Kidney (tissue), 14 donors: ENCODE data around the gene PEX14. TPM values are rescaled to one million over a fixed set of nuclear protein-coding genes. Genes with fewer than 3 reads are reported as not detected.
A peak's percentile ranks its signal among the peaks of the same experiment; 100 is the strongest.

Source experiments
- DNase-seq, 5 donors: peaks; one replicate each; pipeline ENCODE4 v3.0.0-alpha.2; 2013 to 2020
- FAIRE-seq: peaks from 2 replicates; lab custom pipeline; 2012; peaks lifted over from hg19 to GRCh38; lab: Jason Lieb, UNC
- H3K27ac ChIP-seq, 2 donors: one replicate each; pipeline ENCODE4 v1.7.0; 2013; ENCODE audit warnings: low read depth in 2 of 2, low read length in 2 of 2, inconsistent platforms in 1 of 2
- H3K27me3 ChIP-seq: one replicate; pipeline ENCODE4 v1.7.1; 2013; ENCODE audit warnings: low read length, inconsistent platforms; ENCODE audit not compliant: control insufficient read depth, insufficient read depth
- H3K36me3 ChIP-seq, 3 donors: one replicate each; pipeline versions ENCODE4 v1.7.0 to v1.7.1; 2013; ENCODE audit warnings: low read length in 3 of 3, control low read depth in 1 of 3, inconsistent platforms in 1 of 3; ENCODE audit not compliant: insufficient read depth in 3 of 3, control insufficient read depth in 2 of 3
- H3K4me1 ChIP-seq, 3 donors: one replicate each; pipeline versions ENCODE4 v1.7.0 to v1.7.1; 2013; ENCODE audit warnings: low read length in 3 of 3, inconsistent platforms in 1 of 3, low read depth in 1 of 3; ENCODE audit not compliant: control insufficient read depth in 2 of 3, insufficient read depth in 2 of 3
- H3K4me3 ChIP-seq, 3 donors: one replicate each; pipeline versions ENCODE4 v1.7.0 to v1.8.1; 2013; ENCODE audit warnings: low read length in 3 of 3, control low read depth in 1 of 3, inconsistent platforms in 1 of 3
- H3K9ac ChIP-seq, 3 donors: one replicate each; pipeline versions ENCODE4 v1.7.0 to v1.7.1; 2013; ENCODE audit warnings: low read length in 3 of 3, control low read depth in 1 of 3, inconsistent platforms in 1 of 3
- H3K9me3 ChIP-seq, 3 donors: one replicate each; pipeline versions ENCODE4 v1.7.0 to v1.7.1; 2013; ENCODE audit warnings: low read length in 3 of 3, control low read depth in 1 of 3, inconsistent platforms in 1 of 3; ENCODE audit not compliant: control insufficient read depth in 2 of 3, insufficient read depth in 1 of 3
- intact Hi-C: fragments of 100-400 bp; cut with DNase I; formaldehyde crosslinking; loops from one replicate; pipeline ENCODE4 v1.11.1; 2022
- polyA plus RNA-seq: library from polyadenylated mRNA; stranded (reverse); fragments of 350-450 nt; fragmentation: Illumina TruSeq; extraction: RNeasy Lipid Tissue Mini Kit (QIAGEN cat#74804); gene quantifications from one replicate; pipeline ENCODE4 v1.2.3, GENCODE V29; 2014; ENCODE audit warnings: low read depth, low replicate concordance; ENCODE audit not compliant: insufficient read depth
- total RNA-seq: library from RNA; stranded (reverse); fragmentation: NEBNext Ultra II Directional; extraction: Animal tissue kit (Norgen Biotek cat#: 25700); gene quantifications from one replicate; pipeline ENCODE4 v1.2.1, GENCODE V29; 2021
- TF ChIP-seq, protein P1 (sequence below): IDR thresholded peaks from 3 replicates; pipeline ENCODE4 v1.5.1; 2012; ENCODE audit warnings: mild to moderate bottlenecking, moderate library complexity, borderline replicate concordance; ENCODE audit not compliant: insufficient read depth; ENCODE audit errors: extremely low read depth
- donor health status: control.
- donor health status: control.
- donor health status: control.
- donor health status: control.
- donor health status: control.
- donor health status: DM: yes; HTN: yes; CAD: no.
- donor health status: Normal renal cell carcinoma (clear cell type).

The PEX14 gene
- total and polyA plus RNA-seq, 2 donors from 2014 or later: 22.8 to 25.8 TPM

DNA sequence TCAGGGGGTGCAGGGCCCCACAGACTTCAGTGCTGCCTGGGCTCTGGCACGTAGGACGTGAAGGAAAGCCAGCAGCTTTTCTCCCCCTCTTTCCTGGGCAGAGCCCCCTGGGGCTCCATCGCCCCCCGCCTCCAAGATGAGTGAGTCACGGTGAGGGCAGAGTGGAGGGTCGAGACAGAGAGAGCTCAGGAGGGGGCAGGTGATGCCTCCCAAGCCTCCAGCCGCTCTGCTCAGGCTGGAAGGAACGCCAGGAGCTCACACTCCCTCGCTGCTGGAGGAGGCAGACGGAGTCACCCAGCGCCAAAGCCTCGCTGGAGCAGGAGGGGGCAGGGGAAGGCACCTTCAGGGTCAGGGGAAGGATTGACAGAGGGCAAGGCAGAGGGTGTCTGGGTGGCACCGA, 202.2 kb downstream of the PEX14 start:
- DNase-seq: no peak
- Histone ChIP-seq H3K27me3 (no peaks in the 10 kb centered on the region), H3K27ac (peak overlapping the region; percentile 89 to 96), H3K4me3 (no peak overlapping the region), H3K9ac (peak overlapping the region in 2 of 3 donors; percentile 56 to 77), H3K36me3 (no peaks in the 10 kb centered on the region), H3K9me3 (no peaks in the 10 kb centered on the region), H3K4me1 (peaks cover 0 to 70% (median 44%) of the 10 kb centered on the region in 3 donors)
- no peak for FAIRE-seq
- intact Hi-C loops: no loop called here
- TF ChIP-seq, protein P1, sequence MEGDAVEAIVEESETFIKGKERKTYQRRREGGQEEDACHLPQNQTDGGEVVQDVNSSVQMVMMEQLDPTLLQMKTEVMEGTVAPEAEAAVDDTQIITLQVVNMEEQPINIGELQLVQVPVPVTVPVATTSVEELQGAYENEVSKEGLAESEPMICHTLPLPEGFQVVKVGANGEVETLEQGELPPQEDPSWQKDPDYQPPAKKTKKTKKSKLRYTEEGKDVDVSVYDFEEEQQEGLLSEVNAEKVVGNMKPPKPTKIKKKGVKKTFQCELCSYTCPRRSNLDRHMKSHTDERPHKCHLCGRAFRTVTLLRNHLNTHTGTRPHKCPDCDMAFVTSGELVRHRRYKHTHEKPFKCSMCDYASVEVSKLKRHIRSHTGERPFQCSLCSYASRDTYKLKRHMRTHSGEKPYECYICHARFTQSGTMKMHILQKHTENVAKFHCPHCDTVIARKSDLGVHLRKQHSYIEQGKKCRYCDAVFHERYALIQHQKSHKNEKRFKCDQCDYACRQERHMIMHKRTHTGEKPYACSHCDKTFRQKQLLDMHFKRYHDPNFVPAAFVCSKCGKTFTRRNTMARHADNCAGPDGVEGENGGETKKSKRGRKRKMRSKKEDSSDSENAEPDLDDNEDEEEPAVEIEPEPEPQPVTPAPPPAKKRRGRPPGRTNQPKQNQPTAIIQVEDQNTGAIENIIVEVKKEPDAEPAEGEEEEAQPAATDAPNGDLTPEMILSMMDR: no peak

DNA sequence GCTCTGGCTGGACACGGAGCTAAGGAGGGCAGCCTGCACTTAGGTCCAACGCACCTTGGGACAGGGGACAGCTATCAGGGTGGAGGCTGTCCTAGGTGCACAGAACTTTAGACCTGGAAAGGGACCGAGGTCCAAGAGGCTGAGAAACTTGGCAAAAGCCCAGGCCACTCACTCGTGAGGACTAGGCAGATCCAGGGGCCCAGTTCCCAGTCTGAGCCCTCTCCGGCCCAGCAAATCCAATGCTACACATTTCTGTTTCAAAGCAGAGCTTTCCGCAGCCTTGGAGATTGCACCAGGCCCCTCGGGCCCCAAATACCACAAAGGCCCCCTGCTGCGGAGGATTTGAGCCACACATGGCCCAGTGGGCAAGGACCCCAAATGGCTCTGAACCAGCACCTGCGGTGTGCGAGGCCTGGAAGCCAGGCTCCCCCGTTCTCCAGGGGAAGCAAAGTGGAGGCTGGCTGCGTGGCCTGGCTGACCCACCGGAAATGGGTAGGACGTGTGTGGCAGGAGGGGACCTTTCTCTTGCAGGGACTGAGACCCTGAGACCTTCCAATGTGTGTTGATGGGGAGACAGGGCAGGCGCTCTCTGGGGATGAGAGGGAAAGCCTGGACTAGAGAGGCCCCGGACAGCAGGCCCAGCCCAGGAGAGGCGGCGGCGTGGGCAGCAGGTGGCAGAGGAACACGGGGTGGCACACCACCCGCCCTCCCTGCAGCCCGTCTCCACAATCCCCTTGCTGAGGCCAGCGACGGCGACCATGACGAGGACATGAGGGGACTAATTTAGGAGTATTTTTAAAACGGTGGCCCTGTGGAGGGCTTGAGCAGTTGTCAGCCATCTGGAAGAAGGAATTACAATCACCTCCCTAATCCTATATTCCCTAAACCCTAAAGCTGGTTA, 203.0 kb downstream of the PEX14 start:
- H3K9me3 ChIP-seq: no peaks in the 10 kb centered on the region
- TF ChIP-seq, protein P1: no peak
- intact Hi-C loops: no loop called here
- peak overlapping the region in 1 of 3 donors; percentile 77 for H3K9ac ChIP-seq
- FAIRE-seq (no peak), DNase-seq (peak in 1 of 5 donors; percentile 62)
- no peaks in the 10 kb centered on the region for H3K36me3 ChIP-seq
- peaks cover 0 to 67% (median 44%) of the 10 kb centered on the region in 3 donors for H3K4me1 ChIP-seq
- peak overlapping the region; percentile 89 to 96 for H3K27ac ChIP-seq
- no peaks in the 10 kb centered on the region for H3K27me3 ChIP-seq
- H3K4me3 ChIP-seq: no peak overlapping the region

DNA sequence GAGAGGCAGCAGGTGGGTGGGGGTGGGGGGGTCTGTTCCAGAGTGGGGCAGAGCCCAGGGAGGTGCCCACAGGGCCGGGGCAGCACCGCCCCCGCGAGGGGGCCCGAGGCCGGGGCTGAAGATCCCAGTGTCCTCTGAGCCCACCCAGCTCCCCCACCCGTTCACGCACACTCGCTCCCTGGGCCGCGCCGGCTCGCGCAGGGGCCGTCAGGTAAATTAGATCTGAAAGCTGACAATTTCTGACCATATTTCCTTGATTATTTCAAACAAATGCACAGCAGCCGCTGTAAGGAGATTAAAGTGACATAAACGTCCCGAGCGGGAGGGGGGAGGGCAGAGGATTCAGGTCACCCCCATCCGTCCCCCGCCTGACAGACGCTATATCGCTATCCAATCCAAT, 203.7 kb downstream of the PEX14 start:
- Histone ChIP-seq H3K4me1 (peaks cover 0 to 70% (median 49%) of the 10 kb centered on the region in 3 donors), H3K9ac (peak overlapping the region in 1 of 3 donors; percentile 69), H3K4me3 (no peak overlapping the region), H3K27me3 (no peaks in the 10 kb centered on the region), H3K36me3 (no peaks in the 10 kb centered on the region), H3K27ac (peak overlapping the region; percentile 89 to 96), H3K9me3 (no peaks in the 10 kb centered on the region)
- TF ChIP-seq, protein P1: no peak
- FAIRE-seq: no peak
- no peak for DNase-seq
- intact Hi-C loops: no loop called here
